HUES48 (cell line): ENCODE measurements around the gene ZNHIT6.
A peak's percentile ranks its signal among the peaks of the same experiment; 100 is the strongest.
"Not testable (repeated sequence)": the region's sequence is repeated elsewhere in the genome, so short reads cannot be mapped to it uniquely, and the experiment has no call there.

ENCODE experiments used
- H3K27ac ChIP-seq: one replicate; pipeline ENCODE4 v1.7.0; 2013; ENCODE audit warnings: low read depth, low read length, inconsistent platforms
- H3K27me3 ChIP-seq: 2 replicates; pipeline ENCODE4 v1.6.1; 2013; ENCODE audit warnings: mild to moderate bottlenecking, low read length; ENCODE audit not compliant: control insufficient read depth, insufficient read depth
- H3K36me3 ChIP-seq: 2 replicates; pipeline ENCODE4 v1.6.1; 2013; ENCODE audit warnings: low read length; ENCODE audit not compliant: control insufficient read depth, insufficient read depth
- H3K4me1 ChIP-seq: 2 replicates; pipeline ENCODE4 v1.6.1; 2013; ENCODE audit warnings: mild to moderate bottlenecking, low read length; ENCODE audit not compliant: control insufficient read depth, insufficient read depth
- H3K4me3 ChIP-seq: 2 replicates; pipeline ENCODE4 v1.5.1; 2013; ENCODE audit warnings: mild to moderate bottlenecking, low read depth, low read length
- H3K9ac ChIP-seq: 2 replicates; pipeline ENCODE4 v1.6.1; 2013; ENCODE audit warnings: mild to moderate bottlenecking, low read depth, low read length, moderate library complexity
- H3K9me3 ChIP-seq: 2 replicates; pipeline ENCODE4 v1.6.1; 2013; ENCODE audit warnings: low read length; ENCODE audit not compliant: control insufficient read depth, insufficient read depth

The ZNHIT6 gene

DNA sequence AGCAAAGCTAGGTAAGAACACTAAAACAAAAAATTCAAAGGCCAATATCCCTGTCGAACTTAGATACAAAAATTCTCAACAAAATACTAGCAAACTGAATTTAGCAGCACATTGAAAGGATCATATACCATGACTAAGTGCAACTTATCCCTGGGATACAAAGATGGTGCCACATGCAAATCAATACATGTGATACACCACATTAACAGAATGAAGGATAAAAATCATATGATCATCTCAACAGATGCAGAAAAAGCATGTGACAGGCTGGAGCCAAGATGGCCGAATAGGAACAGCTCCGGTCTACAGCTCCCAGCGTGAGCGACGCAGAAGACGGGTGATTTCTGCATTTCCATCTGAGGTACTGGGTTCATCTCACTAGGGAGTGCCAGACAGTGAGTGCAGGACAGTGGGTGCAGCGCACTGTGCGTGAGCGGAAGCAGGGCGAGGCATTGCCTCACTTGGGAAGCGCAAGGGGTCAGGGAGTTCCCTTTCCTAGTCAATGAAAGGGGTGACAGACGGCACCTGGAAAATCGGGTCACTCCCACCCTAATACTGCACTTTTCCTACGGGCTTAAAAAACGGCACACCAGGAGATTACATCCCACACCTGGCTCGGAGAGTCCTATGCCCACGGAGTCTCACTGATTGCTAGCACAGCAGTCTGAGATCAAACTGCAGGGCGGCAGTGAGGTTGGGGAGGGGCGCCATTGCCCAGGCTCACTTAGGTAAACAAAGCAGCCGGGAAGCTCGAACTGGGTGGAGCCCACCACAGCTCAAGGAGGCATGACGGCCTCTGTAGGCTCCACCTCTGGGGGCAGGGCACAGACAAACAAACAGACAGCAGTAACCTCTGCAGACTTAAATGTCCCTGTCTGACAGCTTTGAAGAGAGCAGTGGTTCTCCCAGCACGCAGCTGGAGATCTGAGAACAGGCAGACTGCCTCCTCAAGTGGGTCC is 66.4 kb downstream of the ZNHIT6 start:
- not testable (repeated sequence) for H3K9ac ChIP-seq, H3K9me3 ChIP-seq

DNA sequence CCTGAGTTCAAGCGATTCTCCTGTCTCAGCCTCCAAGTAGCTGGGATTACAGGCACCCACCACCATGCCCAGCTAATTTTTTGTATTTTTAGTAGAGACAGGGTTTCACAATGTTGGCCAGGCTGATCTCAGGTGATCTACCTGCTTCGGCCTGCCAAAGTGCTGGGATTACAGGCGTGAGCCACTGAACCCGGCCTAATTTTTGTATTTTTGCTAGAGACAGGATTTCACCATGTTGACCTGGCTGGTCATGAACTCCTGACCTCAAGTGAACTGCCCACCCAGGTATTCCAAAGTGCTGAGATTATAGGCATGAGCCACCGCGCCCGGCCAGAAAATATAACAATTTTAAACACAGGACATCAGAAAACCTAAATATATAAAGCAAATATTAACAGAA is 68.3 kb downstream of the ZNHIT6 start:
- H3K9me3 ChIP-seq, H3K27ac ChIP-seq, H3K4me3 ChIP-seq, H3K27me3 ChIP-seq, H3K4me1 ChIP-seq, H3K9ac ChIP-seq, H3K36me3 ChIP-seq: not testable (repeated sequence)

More for the DNA sequence above, 66.4 kb downstream of the ZNHIT6 start:
- H3K27ac ChIP-seq, H3K36me3 ChIP-seq, H3K4me1 ChIP-seq, H3K27me3 ChIP-seq: not testable (repeated sequence)
- peak overlapping the region; percentile 40; the same call in 1 of the 2 replicates for H3K4me3 ChIP-seq

DNA sequence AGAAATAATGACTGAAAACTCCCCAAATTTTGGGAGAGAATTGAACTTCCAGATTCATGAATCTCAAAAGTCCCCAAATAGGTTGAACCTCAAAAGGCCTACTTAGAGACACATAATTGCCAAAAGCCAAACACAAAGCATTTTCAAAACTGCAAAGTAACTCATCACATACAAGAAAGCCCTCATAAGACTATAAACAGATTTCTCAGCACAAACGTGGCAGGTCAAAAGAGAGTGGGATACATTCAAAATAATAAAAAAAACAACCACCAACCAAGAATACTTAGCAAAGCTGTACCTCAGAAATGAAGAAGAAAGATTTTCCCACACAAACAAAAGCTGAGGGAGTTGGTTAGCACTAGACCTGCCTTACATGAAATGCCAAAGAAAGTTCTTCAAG is 69.8 kb downstream of the ZNHIT6 start:
- H3K27ac ChIP-seq, result no peak overlapping the region
- H3K9me3 ChIP-seq, result no peaks in the 10 kb centered on the region
- H3K9ac ChIP-seq, result no peak overlapping the region
- no peaks in the 10 kb centered on the region for H3K4me1 ChIP-seq
- H3K27me3 ChIP-seq, result no peaks in the 10 kb centered on the region
- no peak overlapping the region for H3K4me3 ChIP-seq
- H3K36me3 ChIP-seq, result peaks cover 4% of the 10 kb centered on the region; the same call in 1 of the 2 replicates

DNA sequence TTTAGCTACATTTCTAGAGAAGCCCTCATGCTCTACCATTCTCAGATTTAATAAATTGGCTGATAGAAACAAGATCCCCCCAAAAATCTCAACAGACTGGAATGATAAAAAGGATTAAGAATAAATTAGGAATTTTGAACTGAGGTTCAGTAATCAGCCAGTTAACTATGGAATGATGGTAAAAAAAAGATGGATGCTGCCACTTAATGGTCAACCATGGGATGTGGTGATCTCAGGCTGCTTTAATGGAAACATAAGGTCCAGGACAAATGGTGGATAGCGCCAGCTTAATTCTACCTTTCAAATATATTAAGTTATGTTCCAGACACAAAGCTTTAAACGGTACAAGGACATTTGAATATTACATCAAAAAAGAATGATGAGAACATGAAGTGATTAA is 77.7 kb downstream of the ZNHIT6 start:
- Histone ChIP-seq H3K27me3 (no peaks in the 10 kb centered on the region), H3K4me1 (peaks cover 10% of the 10 kb centered on the region), H3K9ac (no peak overlapping the region), H3K27ac (no peak overlapping the region), H3K4me3 (no peak overlapping the region), H3K9me3 (no peaks in the 10 kb centered on the region), H3K36me3 (no peaks in the 10 kb centered on the region)

DNA sequence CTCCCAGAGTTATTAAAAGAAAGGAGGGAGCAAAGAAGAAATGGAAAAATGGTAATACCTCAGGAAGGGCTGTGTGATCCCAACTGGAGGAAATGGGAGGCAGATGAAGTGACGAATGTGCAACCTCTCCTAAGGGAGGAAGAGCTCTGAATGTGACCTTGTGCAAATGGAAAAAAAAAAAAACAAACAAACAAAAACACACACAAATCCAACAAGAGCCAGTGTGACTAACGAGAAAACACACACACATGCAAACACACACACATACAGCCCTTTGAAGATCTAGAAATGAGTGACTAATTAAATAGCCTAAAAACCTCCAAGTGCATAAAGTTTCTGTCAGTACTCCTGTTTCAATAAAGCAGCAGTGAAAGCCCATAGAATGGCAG is 78.7 kb downstream of the ZNHIT6 start:
- H3K4me1 ChIP-seq, result peaks cover 10% of the 10 kb centered on the region
- no peaks in the 10 kb centered on the region for H3K36me3 ChIP-seq
- H3K27ac ChIP-seq, result peak overlapping the region; percentile 59
- H3K4me3 ChIP-seq, result no peak overlapping the region
- H3K27me3 ChIP-seq, result no peaks in the 10 kb centered on the region
- H3K9ac ChIP-seq, result no peak overlapping the region
- no peaks in the 10 kb centered on the region for H3K9me3 ChIP-seq

DNA sequence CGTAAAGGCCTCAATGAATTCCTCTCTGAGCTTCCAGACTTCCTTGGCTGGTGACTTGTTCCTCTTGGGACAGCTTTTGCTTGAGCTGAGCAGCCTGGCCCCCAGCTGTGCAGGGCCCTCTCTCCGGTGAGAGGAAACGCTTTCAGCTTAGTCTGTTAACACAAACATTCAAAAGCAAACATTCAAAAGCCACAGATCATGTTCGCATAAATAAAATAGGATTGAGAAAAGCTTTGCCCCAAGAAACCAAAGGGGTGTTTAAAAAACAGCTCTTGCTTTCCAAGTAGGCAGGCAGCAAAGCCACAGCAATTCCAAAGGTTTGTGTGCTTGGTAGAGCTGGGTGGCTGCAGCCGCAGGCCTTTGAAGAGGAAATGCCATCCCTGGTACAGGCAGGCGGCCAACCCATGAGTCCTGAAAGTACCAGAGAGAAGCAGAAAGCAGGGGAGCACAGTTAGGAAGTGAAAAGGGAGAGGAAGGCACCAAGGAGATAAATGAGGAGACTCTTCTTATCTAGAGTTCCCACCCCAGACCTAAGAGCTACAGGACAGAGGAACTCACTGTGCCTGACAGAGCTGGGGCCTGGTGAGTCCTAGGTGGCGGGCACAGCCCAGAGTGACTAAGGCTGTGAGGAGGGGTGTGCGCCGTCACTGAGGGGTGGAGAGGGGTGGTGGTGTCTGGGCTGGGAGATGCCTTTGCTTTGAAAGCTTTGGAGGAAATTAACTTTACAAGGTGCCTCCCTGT is 79.3 kb downstream of the ZNHIT6 start:
- Histone ChIP-seq H3K9me3 (no peaks in the 10 kb centered on the region), H3K27me3 (no peaks in the 10 kb centered on the region), H3K36me3 (no peaks in the 10 kb centered on the region), H3K9ac (no peak overlapping the region), H3K4me3 (no peak overlapping the region), H3K4me1 (peaks cover 10% of the 10 kb centered on the region), H3K27ac (peak overlapping the region; percentile 59)

DNA sequence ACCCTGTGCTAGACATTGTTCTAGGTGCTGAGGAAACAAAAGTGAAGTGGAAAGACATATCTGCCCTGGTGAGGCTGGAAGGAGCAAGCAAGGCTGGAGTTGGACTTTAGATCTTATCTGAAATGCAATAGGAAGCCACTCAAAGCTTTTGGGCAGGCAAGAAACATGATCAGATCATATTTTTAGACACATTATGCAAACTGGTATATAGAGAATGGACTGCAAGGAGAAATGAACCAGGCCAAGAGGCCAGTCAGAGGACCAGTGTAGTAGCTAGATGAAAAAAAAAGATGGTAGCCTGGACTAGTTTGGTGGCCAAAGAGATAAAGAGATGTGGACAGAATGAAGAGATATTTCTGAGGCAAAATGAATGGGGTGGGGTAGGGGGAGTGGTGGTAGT is 81.4 kb downstream of the ZNHIT6 start:
- H3K9me3 ChIP-seq, result peaks cover 9% of the 10 kb centered on the region; the same call in 1 of the 2 replicates
- H3K27ac ChIP-seq, result no peak overlapping the region
- peaks cover 10% of the 10 kb centered on the region for H3K4me1 ChIP-seq
- no peaks in the 10 kb centered on the region for H3K27me3 ChIP-seq
- H3K9ac ChIP-seq, result no peak overlapping the region
- H3K36me3 ChIP-seq, result no peaks in the 10 kb centered on the region
- no peak overlapping the region for H3K4me3 ChIP-seq

DNA sequence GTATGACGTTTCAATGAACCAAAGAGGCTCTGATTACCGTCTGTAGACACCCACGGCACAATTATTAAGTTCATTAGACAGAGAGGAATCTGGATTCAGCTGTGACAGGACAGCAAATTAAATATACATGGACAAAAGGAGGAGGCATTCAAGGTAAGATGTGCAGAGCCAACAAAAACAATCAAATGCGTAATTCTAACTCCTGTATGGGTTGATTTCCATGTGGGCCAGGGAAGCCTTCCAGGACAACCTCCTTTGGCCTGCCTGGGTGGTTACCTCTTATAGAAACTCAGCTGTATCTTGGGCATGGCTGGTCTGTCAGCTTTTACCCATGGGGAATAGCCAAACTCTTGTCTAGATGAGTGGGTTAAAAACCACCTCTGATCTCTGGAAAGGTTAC is 83.9 kb downstream of the ZNHIT6 start:
- Histone ChIP-seq H3K9me3 (peaks cover 19% of the 10 kb centered on the region), H3K4me3 (no peak overlapping the region), H3K4me1 (peaks cover 10% of the 10 kb centered on the region), H3K9ac (no peak overlapping the region), H3K27ac (no peak overlapping the region), H3K36me3 (no peaks in the 10 kb centered on the region), H3K27me3 (no peaks in the 10 kb centered on the region)

DNA sequence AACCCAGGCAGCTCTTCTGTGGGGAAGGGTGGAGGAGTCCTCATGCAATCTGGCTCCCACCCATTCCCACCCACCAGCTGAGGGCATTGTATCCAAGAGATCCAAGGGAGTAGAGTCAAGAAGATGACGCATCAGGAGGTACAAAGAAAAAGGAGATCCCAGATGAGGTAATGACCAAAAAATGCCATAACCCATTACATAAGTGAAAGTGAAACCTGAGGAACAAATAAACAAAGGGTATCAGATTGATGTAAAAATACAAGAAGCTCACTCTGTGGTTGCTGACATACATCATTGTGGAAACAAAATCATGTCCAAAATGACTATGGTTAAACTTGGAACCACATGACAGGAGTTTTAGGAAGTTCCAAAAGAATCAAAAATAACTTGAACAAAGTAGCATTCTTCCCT is 85.2 kb downstream of the ZNHIT6 start:
- no peak overlapping the region for H3K4me3 ChIP-seq

DNA sequence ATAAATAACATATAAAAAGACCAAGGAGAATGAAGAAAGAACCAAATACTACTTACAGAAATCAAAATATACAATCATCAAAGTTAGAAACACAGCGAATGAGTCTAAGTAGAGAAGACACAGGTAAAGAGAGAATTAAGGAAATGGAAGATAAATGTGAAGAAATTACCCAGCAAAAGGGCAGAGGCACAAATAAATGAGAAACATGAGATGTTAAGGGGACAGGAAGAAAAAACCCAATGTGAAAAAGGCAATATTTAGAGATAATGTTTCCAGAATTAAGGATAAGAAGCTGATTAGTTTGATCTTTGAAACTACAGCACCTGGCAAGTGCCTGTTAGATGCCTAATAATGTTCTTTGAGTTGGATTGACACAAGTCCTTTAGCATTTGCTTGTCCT is 86.8 kb downstream of the ZNHIT6 start:
- Histone ChIP-seq H3K27ac (no peak overlapping the region), H3K4me1 (no peaks in the 10 kb centered on the region), H3K9ac (no peak overlapping the region), H3K9me3 (peaks cover 19% of the 10 kb centered on the region), H3K4me3 (no peak overlapping the region), H3K36me3 (no peaks in the 10 kb centered on the region), H3K27me3 (no peaks in the 10 kb centered on the region)

More for the DNA sequence above, 85.2 kb downstream of the ZNHIT6 start:
- H3K9ac ChIP-seq, result no peak overlapping the region
- no peak overlapping the region for H3K27ac ChIP-seq
- H3K27me3 ChIP-seq, result no peaks in the 10 kb centered on the region
- peaks cover 19% of the 10 kb centered on the region for H3K9me3 ChIP-seq
- no peaks in the 10 kb centered on the region for H3K36me3 ChIP-seq
- H3K4me1 ChIP-seq, result no peaks in the 10 kb centered on the region

DNA sequence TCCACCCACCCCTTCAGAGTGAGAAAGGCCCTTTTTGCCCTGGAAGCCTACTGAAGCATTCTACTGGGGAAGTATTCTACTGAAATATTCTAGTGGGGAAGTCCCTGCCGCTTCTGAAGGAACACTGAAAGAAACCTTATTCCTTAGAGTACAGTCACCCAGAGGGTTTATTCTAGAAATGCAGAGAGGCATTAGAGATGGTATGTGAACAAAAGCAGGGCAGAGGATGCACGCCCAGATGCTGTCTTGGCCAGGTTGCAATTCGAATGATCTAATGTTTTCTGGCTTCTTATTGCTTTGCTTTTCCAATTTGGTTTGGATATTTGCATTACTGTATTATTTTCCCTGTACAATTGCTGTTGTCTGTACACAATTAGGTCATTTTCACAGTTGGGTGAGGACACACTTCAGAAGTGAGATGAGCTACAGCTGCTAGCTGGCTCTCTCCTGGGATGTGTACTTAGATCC is 90.6 kb downstream of the ZNHIT6 start:
- Histone ChIP-seq H3K4me3 (no peak overlapping the region), H3K9ac (no peak overlapping the region), H3K36me3 (no peaks in the 10 kb centered on the region), H3K27ac (no peak overlapping the region), H3K27me3 (no peaks in the 10 kb centered on the region), H3K4me1 (peaks cover 4% of the 10 kb centered on the region), H3K9me3 (peaks cover 18% of the 10 kb centered on the region)
